NCI-H82 treated with DMSO at 0.1 percent for 48 hours (cell line): ENCODE data around the gene FAM124A.
A peak's percentile ranks its signal among the peaks of the same experiment; 100 is the strongest.

Source experiments
- DNase-seq: peaks from one replicate; lab custom pipeline; 2025; ENCODE audit not compliant: unreplicated experiment; lab: John Stamatoyannopoulos, UW

FAM124A gene

GRCh38 chr13:51218626-51219025 lies 3.6 kb upstream of the FAM124A start:
- DNase-seq: peak; percentile 99

GRCh38 chr13:51220706-51221105 lies 1.5 kb upstream of the FAM124A start:
- no peak for DNase-seq

GRCh38 chr13:51221108-51221507 lies 1.1 kb upstream of the FAM124A start:
- no peak for DNase-seq

- DNase-seq: no peak
These were observed 543 bp upstream of the FAM124A start for GRCh38 chr13:51221674-51222036.

- peak; percentile 61 for DNase-seq
These were observed 725 bp downstream of the FAM124A start for GRCh38 chr13:51222686-51223559.

GRCh38 chr13:51223560-51224270 lies 1.5 kb downstream of the FAM124A start:
- no peak for DNase-seq

GRCh38 chr13:51225029-51225428 lies 2.8 kb downstream of the FAM124A start:
- DNase-seq: no peak

- no peak for DNase-seq
These were observed 5.2 kb downstream of the FAM124A start for GRCh38 chr13:51227404-51227803.

- DNase-seq: no peak
These were observed 7.0 kb downstream of the FAM124A start for GRCh38 chr13:51229101-51229719.

GRCh38 chr13:51229731-51230130 lies 7.5 kb downstream of the FAM124A start:
- DNase-seq: peak; percentile 91

- peak; percentile 37 for DNase-seq
These were observed 8.4 kb downstream of the FAM124A start for GRCh38 chr13:51230477-51231105.

GRCh38 chr13:51231456-51231855 lies 9.3 kb downstream of the FAM124A start:
- DNase-seq: no peak

GRCh38 chr13:51232328-51232727 lies 10.1 kb downstream of the FAM124A start:
- DNase-seq: no peak

- no peak for DNase-seq
These were observed 11.1 kb downstream of the FAM124A start for GRCh38 chr13:51233117-51233826.

GRCh38 chr13:51234676-51235075 lies 12.5 kb downstream of the FAM124A start:
- no peak for DNase-seq

GRCh38 chr13:51235186-51235585 lies 13.0 kb downstream of the FAM124A start:
- DNase-seq: no peak

GRCh38 chr13:51235756-51236490 lies 13.7 kb downstream of the FAM124A start:
- DNase-seq: no peak

GRCh38 chr13:51236491-51236792 lies 14.2 kb downstream of the FAM124A start:
- no peak for DNase-seq

GRCh38 chr13:51237386-51237785 lies 15.2 kb downstream of the FAM124A start:
- DNase-seq: no peak

GRCh38 chr13:51237887-51238286 lies 15.7 kb downstream of the FAM124A start:
- DNase-seq: no peak
